Hematopoietic multipotent progenitor cell treated with erythropoietin and hydrocortisone succinate and interleukin-3 and kit ligand, for 4 days (in vitro differentiated cells): Measurements from ENCODE around the gene GPR137.
"Not testable (repeated sequence)": the region's sequence is repeated elsewhere in the genome, so short reads cannot be mapped to it uniquely, and the experiment has no call there.

Experiments used
- DNase-seq: peaks from one replicate; pipeline ENCODE4 v3.0.0-alpha.2; 2015

GPR137 gene

GRCh38 chr11:64305691-64306562, 20.3 kb downstream of the GPR137 start:
- peak; percentile 91 for DNase-seq

GRCh38 chr11:64306563-64306875, 20.9 kb downstream of the GPR137 start:
- no peak for DNase-seq

GRCh38 chr11:64306876-64307622, 21.4 kb downstream of the GPR137 start:
- peak; percentile 42 for DNase-seq

DNA sequence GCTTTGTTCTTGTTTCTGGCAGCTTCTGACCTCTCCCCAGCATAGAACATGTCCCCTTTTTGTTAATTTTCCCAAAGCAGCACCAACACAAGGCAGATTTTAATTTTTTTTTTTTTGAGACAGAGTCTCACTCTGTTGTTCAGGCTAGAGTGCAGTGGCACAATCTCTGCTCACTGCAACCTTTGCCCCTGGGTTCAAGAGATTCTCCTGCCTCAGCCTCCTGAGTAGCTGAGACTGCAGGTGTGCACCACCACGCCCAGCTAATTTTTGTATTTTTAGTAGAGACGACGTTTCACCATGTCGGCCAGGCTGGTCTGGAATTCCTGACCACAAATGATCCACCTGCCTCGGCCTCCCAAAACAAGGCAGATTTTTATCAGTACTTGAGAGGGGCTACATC, 22.1 kb downstream of the GPR137 start:
- not testable (repeated sequence) for DNase-seq

- DNase-seq = no peak
Observed at GRCh38 chr11:64312947-64313346, 27.3 kb downstream of the GPR137 start.

DNA sequence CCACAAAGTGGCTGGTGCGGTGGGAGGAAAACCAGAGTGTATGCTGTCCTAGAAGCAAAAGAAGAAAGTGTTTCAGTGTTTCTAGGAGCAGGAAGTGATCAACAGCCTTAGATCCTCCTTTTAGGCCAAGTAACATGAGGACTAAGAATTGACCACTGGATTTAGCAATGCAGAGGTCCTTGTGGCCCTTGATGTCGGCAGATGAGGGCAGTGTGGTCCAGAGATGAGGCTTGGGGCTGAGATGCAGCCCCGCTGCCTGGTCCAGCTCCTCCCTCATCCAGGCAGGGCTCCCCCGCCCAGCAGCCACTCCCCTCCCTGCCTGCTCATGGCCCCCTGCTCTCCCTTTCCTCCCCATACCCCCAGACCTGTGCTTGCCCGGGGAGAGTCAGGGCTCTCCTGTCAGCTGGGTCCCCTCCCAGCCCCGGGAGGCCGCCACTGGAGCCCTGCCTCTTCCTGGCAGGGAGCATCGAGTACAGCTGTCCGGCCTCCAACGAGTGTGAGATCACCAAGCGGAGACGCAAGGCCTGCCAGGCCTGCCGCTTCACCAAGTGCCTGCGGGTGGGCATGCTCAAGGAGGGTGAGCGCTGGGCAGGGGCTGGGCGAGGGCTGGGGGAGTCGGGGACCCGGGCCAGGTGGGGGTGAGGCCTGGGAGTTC, 28.0 kb downstream of the GPR137 start:
- no peak for DNase-seq

DNA sequence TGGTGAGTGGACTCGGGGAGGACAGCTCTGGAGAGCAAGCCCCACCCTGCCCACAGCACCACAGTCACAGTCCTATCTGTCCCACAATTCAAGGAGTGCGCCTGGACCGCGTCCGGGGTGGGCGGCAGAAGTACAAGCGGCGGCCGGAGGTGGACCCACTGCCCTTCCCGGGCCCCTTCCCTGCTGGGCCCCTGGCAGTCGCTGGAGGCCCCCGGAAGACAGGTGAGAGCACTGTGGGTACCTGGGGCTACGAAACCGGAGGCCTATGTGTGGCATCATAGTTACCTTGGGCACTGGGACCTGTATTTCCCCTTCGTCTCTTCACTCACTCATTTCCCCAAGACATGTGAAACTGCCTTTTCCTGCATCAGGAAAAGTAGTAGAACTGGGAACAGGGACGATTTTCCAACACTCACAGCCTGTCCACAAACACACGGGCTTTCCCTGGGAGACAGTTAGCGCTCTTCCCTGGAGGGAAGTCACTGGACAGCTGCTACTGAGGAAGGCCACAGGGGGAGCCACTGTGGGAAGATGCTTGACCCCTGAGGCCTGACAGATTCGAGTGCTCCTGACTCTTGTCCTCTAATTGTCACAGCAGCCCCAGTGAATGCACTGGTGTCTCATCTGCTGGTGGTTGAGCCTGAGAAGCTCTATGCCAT, 28.6 kb downstream of the GPR137 start:
- DNase-seq = no peak

DNA sequence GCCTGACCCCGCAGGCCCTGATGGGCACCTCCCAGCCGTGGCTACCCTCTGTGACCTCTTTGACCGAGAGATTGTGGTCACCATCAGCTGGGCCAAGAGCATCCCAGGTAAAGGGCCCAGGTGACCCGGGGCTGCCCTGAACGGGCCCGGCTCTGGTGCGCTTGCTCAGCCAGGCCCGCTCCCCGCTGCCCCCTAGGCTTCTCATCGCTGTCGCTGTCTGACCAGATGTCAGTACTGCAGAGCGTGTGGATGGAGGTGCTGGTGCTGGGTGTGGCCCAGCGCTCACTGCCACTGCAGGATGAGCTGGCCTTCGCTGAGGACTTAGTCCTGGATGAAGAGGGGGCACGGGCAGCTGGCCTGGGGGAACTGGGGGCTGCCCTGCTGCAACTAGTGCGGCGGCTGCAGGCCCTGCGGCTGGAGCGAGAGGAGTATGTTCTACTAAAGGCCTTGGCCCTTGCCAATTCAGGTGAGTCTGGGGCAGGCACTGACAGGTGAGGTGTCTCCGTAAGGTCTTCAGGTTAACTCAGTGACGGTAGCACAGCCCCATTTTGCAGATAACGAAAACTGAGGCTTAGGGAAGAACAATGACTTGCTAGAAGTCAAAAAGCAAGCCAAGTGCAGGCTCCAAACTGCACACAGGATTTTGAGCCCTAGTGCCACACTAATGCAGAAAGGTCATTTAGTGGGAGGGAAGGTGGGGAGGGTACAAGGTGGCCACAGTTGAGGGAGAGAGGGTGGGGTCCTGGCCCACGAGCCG, 29.3 kb downstream of the GPR137 start:
- DNase-seq = no peak

DNA sequence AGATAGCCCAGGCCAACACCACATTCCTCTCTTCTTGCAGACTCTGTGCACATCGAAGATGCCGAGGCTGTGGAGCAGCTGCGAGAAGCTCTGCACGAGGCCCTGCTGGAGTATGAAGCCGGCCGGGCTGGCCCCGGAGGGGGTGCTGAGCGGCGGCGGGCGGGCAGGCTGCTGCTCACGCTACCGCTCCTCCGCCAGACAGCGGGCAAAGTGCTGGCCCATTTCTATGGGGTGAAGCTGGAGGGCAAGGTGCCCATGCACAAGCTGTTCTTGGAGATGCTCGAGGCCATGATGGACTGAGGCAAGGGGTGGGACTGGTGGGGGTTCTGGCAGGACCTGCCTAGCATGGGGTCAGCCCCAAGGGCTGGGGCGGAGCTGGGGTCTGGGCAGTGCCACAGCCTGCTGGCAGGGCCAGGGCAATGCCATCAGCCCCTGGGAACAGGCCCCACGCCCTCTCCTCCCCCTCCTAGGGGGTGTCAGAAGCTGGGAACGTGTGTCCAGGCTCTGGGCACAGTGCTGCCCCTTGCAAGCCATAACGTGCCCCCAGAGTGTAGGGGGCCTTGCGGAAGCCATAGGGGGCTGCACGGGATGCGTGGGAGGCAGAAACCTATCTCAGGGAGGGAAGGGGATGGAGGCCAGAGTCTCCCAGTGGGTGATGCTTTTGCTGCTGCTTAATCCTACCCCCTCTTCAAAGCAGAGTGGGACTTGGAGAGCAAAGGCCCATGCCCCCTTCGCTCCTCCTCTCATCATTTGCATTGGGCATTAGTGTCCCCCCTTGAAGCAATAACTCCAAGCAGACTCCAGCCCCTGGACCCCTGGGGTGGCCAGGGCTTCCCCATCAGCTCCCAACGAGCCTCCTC, 30.2 kb downstream of the GPR137 start:
- not testable (repeated sequence) for DNase-seq

GRCh38 chr11:64316672-64317324, 31.1 kb downstream of the GPR137 start:
- DNase-seq = peak; percentile 50

DNA sequence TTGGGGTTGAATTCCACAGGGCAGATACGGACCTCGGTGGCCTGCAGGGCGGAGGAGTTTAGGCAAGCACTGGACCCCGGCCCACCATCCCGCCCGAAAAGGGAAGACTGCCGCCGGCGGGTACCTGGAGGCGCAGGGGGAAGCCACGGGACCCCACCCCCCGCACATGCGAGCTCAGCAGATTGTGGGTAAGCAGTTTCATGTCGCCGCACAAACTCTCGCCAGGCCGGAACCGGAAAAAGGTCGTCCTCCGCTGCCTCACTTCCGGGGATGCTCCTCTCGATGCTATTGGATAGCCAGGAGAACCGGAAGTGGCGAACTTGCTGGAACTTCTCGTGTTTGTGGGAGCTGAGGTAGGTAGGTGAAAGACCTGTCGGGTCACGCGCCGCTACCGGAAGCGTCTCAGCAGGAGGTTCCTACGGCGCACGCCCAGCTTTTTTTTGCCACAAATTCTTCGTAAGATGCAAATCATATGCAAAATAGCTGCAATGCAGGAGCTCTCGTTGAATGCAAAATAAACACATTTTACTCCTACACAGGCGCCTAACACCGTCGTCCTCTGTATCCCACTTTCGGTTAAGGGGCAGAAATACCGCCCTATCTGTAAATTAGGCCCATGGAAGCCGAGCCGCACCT, 31.8 kb downstream of the GPR137 start, which contains the start of gene TRMT112:
Gene TRMT112, minus strand, starts transcription at position 235 of the 636 bp plus-strand sequence. Its CDS starts 33 bp downstream, at position 202.
- DNase-seq = peak; percentile 99

- peak; percentile 99 for DNase-seq
Observed at GRCh38 chr11:64317961-64318765, 32.5 kb downstream of the GPR137 start, which contains the start of gene PRDX5. Gene PRDX5, plus strand, starts transcription at chr11:64318121. Its CDS starts 95 bp downstream, at chr11:64318216.

DNA sequence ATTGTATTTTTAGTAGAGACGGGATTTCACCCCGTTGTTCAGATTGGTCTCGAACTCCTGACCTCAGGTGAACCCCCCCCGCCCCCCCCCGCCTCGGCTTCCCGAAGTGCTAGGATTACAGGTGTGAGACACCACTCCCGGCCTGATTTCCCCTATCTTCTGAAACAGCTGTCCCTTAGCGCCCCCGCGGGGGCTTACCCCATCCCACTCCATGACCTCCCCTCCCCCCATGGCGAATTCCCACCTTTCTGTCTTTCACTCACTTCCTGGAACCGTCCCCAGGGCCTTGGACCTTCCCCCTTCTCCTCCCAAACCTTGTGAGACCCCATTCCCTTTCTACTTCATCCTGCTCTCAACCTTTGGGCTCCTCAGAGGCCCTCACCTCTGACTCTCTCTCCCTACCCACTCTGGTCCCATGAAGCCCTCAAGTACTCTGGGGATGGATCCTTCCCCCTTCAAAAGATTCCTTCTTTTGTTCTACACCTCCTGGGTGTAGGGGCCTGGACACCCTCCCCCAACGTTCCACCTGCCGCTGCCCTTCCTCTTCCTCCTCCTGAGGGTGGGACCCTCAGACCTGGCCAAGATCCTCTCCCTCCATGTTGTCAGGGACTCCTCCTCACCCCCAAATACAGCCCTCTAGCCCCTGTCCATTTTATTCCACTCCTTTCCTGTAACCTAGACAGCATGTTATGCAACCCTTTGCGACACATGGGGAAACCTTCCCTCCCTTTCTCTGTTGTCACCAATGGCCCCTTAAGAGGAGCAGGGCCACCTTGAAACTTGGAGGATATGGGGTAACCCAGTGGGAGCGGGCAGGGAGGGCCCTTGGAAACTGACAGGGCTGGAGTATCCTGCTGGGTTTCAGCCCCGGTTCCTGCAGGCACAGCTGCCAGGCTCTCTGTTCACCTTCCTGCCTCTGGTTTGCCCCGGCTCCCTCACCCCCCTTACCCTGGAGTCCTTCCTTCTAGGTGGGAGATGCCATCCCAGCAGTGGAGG, 33.4 kb downstream of the GPR137 start:
- DNase-seq = peak; percentile 48

- no peak for DNase-seq
Observed at GRCh38 chr11:64320556-64320955, 34.9 kb downstream of the GPR137 start.

DNA sequence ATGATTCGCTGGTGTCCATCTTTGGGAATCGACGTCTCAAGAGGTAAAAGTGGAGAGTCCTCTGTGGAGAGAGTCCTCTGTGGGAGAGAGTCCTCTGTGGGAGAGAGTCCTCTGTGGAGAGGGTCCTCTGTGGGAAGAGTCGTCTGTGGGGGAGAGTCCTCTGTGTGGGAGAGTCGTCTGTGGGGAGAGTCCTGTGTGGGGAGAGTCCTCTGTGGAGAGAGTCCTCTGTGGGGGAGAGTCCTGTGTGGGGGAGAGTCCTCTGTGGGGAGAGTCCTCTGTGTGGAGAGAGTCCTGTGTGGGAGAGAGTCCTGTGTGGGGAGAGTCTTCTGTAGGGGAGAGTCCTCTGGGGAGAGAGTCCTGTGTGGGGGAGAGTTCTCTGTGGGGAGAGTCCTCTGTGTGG, 35.4 kb downstream of the GPR137 start:
- no peak for DNase-seq

DNA sequence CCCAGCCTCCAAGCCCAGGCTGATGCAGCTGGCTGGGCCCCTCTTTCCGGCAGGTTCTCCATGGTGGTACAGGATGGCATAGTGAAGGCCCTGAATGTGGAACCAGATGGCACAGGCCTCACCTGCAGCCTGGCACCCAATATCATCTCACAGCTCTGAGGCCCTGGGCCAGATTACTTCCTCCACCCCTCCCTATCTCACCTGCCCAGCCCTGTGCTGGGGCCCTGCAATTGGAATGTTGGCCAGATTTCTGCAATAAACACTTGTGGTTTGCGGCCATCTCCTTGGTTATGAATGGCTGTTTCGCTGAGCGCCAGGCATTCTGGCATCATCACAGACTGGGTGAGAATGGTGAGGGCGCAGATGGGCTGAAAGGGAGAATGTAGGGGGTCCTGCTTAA, 35.9 kb downstream of the GPR137 start:
- no peak for DNase-seq

DNA sequence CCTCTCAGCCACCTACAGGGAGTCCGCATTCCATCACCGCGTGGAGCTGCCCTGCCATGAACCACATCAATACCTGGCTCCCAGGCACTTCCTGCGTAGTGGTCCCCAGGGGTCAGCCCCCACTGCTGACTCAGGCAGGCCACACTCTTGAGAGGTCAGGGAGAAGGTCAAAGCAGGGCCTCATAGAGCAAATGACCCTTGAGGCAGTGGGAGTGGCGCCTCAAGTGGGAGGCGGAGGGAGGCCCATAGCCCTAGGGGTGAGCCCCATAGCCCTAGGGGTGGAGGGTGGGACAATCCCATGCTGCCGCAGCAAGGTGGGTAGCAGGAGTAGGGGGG, 37.2 kb downstream of the GPR137 start:
- no peak for DNase-seq

- no peak for DNase-seq
Observed at GRCh38 chr11:64323373-64323772, 37.7 kb downstream of the GPR137 start.
